Uterus (tissue), 2 donors: ENCODE results near the gene CYP4F8.

Experiments
- CTCF ChIP-seq, 4 experiments: fragments of 200-600 bp in 2 of 4; fragments of 450-650 bp in 2 of 4; sonication (generic) in 2 of 4; IDR thresholded peaks; one replicate each; pipeline ENCODE4 v1.5.1; 2016 to 2019; ENCODE audit warnings: antibody characterized with exemption in 4 of 4, mild to moderate bottlenecking in 2 of 4, moderate library complexity in 1 of 4
- POLR2A ChIP-seq, 2 donors: fragments of 450-650 bp; IDR thresholded peaks; one replicate each; pipeline ENCODE4 v1.6.1; 2016; ENCODE audit warnings: antibody characterized with exemption in 2 of 2, mild to moderate bottlenecking in 1 of 2, moderate library complexity in 1 of 2

- TF ChIP-seq CTCF (IDR thresholded peaks at IDR 0.05) (no peak), POLR2A (IDR thresholded peaks at IDR 0.05) (no peak)
Measured at GRCh38 chr19:15591796-15592195, 23.2 kb upstream of the CYP4F8 start.
